Neural cell (in vitro differentiated cells): ENCODE data around the gene PRMT9. TPM values are rescaled to one million over a fixed set of nuclear protein-coding genes. Genes with fewer than 3 reads are reported as not detected.

Source experiments
- H2AFZ ChIP-seq: fragments of 200-600, 300-800 bp; sonication (generic), shearing (Covaris generic); 2 replicates; pipeline ENCODE4 v1.6.0; 2014; ENCODE audit warnings: low read depth, mild to moderate bottlenecking, antibody characterized with exemption, low read length, moderate library complexity
- H3F3A ChIP-seq: fragments of 200-600 bp; shearing (Covaris generic); 2 replicates; pipeline ENCODE4 v1.6.1; 2016; ENCODE audit warnings: mild to moderate bottlenecking, moderate library complexity, mixed read lengths, antibody characterized with exemption, low read length; ENCODE audit not compliant: insufficient read depth, poor library complexity, severe bottlenecking
- H3K27ac ChIP-seq: fragments of 200-600, 300-800 bp; sonication (generic), shearing (Covaris generic); 2 replicates; pipeline ENCODE4 v1.5.1; 2014; ENCODE audit warnings: mild to moderate bottlenecking, low read length, moderate library complexity
- H3K27me3 ChIP-seq: fragments of 300-800, 200-600 bp; sonication (generic), shearing (Covaris generic); 2 replicates; pipeline ENCODE4 v1.6.0; 2014; ENCODE audit warnings: mild to moderate bottlenecking, low read depth, low read length, moderate library complexity; ENCODE audit not compliant: insufficient read depth
- H3K36me3 ChIP-seq: fragments of 300-800, 200-600 bp; sonication (generic), shearing (Covaris generic); 2 replicates; pipeline ENCODE4 v1.5.1; 2014; ENCODE audit warnings: mild to moderate bottlenecking, antibody characterized with exemption, low read length, moderate library complexity; ENCODE audit not compliant: insufficient read depth
- H3K4me2 ChIP-seq: fragments of 300-800, 200-600 bp; sonication (generic), shearing (Covaris generic); 2 replicates; pipeline ENCODE4 v1.6.0; 2014; ENCODE audit warnings: mild to moderate bottlenecking, low read length
- H3K4me3 ChIP-seq: fragments of 300-800, 200-600 bp; sonication (generic), shearing (Covaris generic); 2 replicates; pipeline ENCODE4 v1.5.1; 2014; ENCODE audit warnings: mild to moderate bottlenecking, low read length, moderate library complexity
- H3K79me2 ChIP-seq: fragments of 200-600 bp; shearing (Covaris generic); replicated peaks from 2 replicates; pipeline ENCODE4 v1.6.0; 2014; ENCODE audit warnings: mild to moderate bottlenecking, low read length, moderate library complexity; ENCODE audit not compliant: insufficient read depth
- H3K9ac ChIP-seq: fragments of 300-800, 200-600 bp; sonication (generic), shearing (Covaris generic); 2 replicates; pipeline ENCODE4 v1.6.1; 2016; ENCODE audit warnings: mild to moderate bottlenecking, low read length, mixed read lengths
- H3K9me2 ChIP-seq: fragments of 200-600 bp; shearing (Covaris generic); 2 replicates; pipeline ENCODE4 v1.6.1; 2016; ENCODE audit warnings: mild to moderate bottlenecking, low read length, mixed read lengths; ENCODE audit not compliant: insufficient read depth
- H3K9me3 ChIP-seq: fragments of 200-600, 300-800 bp; sonication (generic), shearing (Covaris generic); 2 replicates; pipeline ENCODE4 v1.6.1; 2016; ENCODE audit warnings: mild to moderate bottlenecking, mixed run types, low read length, moderate library complexity, mixed read lengths
- H4K20me1 ChIP-seq: fragments of 200-600 bp; shearing (Covaris generic); 2 replicates; pipeline ENCODE4 v1.6.1; 2016; ENCODE audit warnings: mild to moderate bottlenecking, mixed run types; ENCODE audit not compliant: insufficient read depth
- EP300 ChIP-seq: fragments of 450-650 bp; conservative IDR thresholded peaks from 2 replicates; pipeline ENCODE4 v1.6.1; 2014; ENCODE audit warnings: antibody characterized with exemption, mild to moderate bottlenecking, moderate library complexity; ENCODE audit not compliant: poor library complexity, severe bottlenecking
- EZH2 ChIP-seq: fragments of 200-600, 300-800 bp; shearing (Covaris generic), sonication (generic); IDR thresholded peaks from 2 replicates; pipeline ENCODE4 v1.6.1; 2014; ENCODE audit warnings: antibody characterized with exemption, low read length, borderline replicate concordance, mild to moderate bottlenecking; ENCODE audit not compliant: insufficient read depth, poor library complexity, severe bottlenecking
- MXI1 ChIP-seq: fragments of 450-650 bp; conservative IDR thresholded peaks from 2 replicates; pipeline ENCODE4 v1.6.1; 2014; ENCODE audit warnings: antibody characterized with exemption, mild to moderate bottlenecking; ENCODE audit not compliant: poor library complexity, severe bottlenecking
- POLR2AphosphoS5 ChIP-seq: IDR thresholded peaks from 2 replicates; pipeline ENCODE4 v1.6.1; 2012
- RAD21 ChIP-seq: fragments of 450-650 bp; conservative IDR thresholded peaks from 2 replicates; pipeline ENCODE4 v1.6.1; 2014; ENCODE audit warnings: antibody characterized with exemption, mild to moderate bottlenecking, moderate library complexity
- SMC3 ChIP-seq: fragments of 450-650 bp; conservative IDR thresholded peaks from 2 replicates; pipeline ENCODE4 v1.6.1; 2014; ENCODE audit warnings: antibody characterized with exemption, mild to moderate bottlenecking, moderate library complexity; ENCODE audit not compliant: poor library complexity
- TAF1 ChIP-seq: IDR thresholded peaks from 2 replicates; pipeline ENCODE4 v1.6.1; 2012; ENCODE audit warnings: low read depth
- polyA plus RNA-seq: library from polyadenylated mRNA; depleted of rRNA; stranded (reverse); fragments of >200 nt; gene quantifications from 2 replicates; pipeline ENCODE4 v1.2.3, GENCODE V29; 2014
- TF ChIP-seq, protein P1 (sequence below): IDR thresholded peaks from 2 replicates; pipeline ENCODE4 v1.6.1; 2012; ENCODE audit warnings: borderline replicate concordance
- TF ChIP-seq, protein P2 (sequence below): fragments of 450-650 bp; IDR thresholded peaks from 2 replicates; pipeline ENCODE4 v1.5.1; 2014; ENCODE audit warnings: antibody characterized with exemption, mild to moderate bottlenecking, moderate library complexity; ENCODE audit not compliant: poor library complexity, severe bottlenecking

PRMT9 gene
- polyA plus RNA-seq, 1 donor from 2014 or later = 23.6 TPM

DNA sequence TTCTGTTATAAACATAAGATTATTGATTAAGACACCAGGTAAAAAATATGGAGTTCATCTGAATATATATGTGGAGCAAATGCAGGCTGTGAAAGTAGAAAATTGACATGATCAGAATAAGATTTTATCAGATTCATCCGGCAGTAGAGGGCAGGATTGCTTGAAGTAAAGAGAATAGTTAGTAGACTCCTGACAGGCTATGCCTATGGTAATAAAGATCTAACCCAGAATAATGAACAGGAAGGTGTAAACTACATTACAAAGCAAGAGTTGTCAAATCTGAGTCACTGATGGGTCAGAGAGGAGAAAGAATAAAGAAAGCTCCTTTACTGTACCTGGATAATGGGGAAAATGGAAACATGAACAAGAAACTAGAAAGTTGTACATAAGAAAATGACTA lies 87.6 kb downstream of the PRMT9 start:
- Histone ChIP-seq H3K4me3 (no peak overlapping the region), H3K36me3 (no peaks in the 10 kb centered on the region), H3K27ac (no peak overlapping the region), H3K4me2 (no peak overlapping the region), H3K9me2 (no peaks in the 10 kb centered on the region), H4K20me1 (no peaks in the 10 kb centered on the region), H3K9ac (no peak overlapping the region), H3K27me3 (no peaks in the 10 kb centered on the region), H3K79me2 (no peaks in the 10 kb centered on the region), H3F3A (no peaks in the 10 kb centered on the region), H3K9me3 (no peaks in the 10 kb centered on the region), H2AFZ (no peak overlapping the region)
- TF ChIP-seq, protein P1, sequence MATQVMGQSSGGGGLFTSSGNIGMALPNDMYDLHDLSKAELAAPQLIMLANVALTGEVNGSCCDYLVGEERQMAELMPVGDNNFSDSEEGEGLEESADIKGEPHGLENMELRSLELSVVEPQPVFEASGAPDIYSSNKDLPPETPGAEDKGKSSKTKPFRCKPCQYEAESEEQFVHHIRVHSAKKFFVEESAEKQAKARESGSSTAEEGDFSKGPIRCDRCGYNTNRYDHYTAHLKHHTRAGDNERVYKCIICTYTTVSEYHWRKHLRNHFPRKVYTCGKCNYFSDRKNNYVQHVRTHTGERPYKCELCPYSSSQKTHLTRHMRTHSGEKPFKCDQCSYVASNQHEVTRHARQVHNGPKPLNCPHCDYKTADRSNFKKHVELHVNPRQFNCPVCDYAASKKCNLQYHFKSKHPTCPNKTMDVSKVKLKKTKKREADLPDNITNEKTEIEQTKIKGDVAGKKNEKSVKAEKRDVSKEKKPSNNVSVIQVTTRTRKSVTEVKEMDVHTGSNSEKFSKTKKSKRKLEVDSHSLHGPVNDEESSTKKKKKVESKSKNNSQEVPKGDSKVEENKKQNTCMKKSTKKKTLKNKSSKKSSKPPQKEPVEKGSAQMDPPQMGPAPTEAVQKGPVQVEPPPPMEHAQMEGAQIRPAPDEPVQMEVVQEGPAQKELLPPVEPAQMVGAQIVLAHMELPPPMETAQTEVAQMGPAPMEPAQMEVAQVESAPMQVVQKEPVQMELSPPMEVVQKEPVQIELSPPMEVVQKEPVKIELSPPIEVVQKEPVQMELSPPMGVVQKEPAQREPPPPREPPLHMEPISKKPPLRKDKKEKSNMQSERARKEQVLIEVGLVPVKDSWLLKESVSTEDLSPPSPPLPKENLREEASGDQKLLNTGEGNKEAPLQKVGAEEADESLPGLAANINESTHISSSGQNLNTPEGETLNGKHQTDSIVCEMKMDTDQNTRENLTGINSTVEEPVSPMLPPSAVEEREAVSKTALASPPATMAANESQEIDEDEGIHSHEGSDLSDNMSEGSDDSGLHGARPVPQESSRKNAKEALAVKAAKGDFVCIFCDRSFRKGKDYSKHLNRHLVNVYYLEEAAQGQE = no peak
- TF ChIP-seq, protein P2, sequence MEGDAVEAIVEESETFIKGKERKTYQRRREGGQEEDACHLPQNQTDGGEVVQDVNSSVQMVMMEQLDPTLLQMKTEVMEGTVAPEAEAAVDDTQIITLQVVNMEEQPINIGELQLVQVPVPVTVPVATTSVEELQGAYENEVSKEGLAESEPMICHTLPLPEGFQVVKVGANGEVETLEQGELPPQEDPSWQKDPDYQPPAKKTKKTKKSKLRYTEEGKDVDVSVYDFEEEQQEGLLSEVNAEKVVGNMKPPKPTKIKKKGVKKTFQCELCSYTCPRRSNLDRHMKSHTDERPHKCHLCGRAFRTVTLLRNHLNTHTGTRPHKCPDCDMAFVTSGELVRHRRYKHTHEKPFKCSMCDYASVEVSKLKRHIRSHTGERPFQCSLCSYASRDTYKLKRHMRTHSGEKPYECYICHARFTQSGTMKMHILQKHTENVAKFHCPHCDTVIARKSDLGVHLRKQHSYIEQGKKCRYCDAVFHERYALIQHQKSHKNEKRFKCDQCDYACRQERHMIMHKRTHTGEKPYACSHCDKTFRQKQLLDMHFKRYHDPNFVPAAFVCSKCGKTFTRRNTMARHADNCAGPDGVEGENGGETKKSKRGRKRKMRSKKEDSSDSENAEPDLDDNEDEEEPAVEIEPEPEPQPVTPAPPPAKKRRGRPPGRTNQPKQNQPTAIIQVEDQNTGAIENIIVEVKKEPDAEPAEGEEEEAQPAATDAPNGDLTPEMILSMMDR = peak; percentile 18
- TF ChIP-seq SMC3 (no peak), MXI1 (no peak), RAD21 (peak; percentile 28), TAF1 (no peak), EZH2 (no peak), EP300 (no peak), POLR2AphosphoS5 (no peak)

DNA sequence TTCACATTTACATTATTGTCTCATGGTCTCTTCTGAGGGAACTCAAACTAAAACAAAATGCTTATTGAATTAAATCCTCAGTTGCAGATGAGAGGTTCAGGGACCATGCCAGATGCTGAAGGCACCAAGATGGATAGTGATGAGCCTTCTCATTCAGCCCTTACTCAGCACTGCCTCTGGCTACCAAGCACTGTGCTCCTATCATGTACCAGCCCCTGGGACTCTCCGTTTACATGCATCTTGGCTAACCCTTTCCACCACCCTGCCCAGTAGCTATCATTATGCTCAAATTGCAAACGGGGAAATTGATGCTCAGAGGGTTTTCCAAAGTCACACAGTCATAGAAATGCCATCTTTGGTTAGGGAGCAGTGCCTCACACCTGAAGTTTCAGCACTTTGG lies 89.4 kb downstream of the PRMT9 start:
- H3K27ac ChIP-seq = no peak overlapping the region
- no peak overlapping the region for H3K9ac ChIP-seq
- no peaks in the 10 kb centered on the region for H3F3A ChIP-seq
- H3K4me2 ChIP-seq = no peak overlapping the region
- H4K20me1 ChIP-seq = no peaks in the 10 kb centered on the region
- no peak overlapping the region for H3K4me3 ChIP-seq
- H3K79me2 ChIP-seq = no peaks in the 10 kb centered on the region
- H2AFZ ChIP-seq = no peak overlapping the region
- no peaks in the 10 kb centered on the region for H3K36me3 ChIP-seq
- no peaks in the 10 kb centered on the region for H3K27me3 ChIP-seq
- no peaks in the 10 kb centered on the region for H3K9me2 ChIP-seq
- no peaks in the 10 kb centered on the region for H3K9me3 ChIP-seq
- TF ChIP-seq POLR2AphosphoS5 (no peak), EZH2 (no peak), TAF1 (no peak), RAD21 (no peak), SMC3 (no peak), EP300 (no peak), MXI1 (no peak)
- TF ChIP-seq, protein P1 = no peak
- TF ChIP-seq, protein P2 = no peak
